ENCODE measurements around the gene PACRG. TPM values are rescaled to one million over a fixed set of nuclear protein-coding genes. Genes with fewer than 3 reads are reported as not detected.

The PACRG gene
- total and polyA plus RNA-seq, 2 of the 8 experiments (the other 6 are each of a cell fraction or from before 2014, with no cell fraction given) = 0.44 to 0.54 TPM

DNA sequence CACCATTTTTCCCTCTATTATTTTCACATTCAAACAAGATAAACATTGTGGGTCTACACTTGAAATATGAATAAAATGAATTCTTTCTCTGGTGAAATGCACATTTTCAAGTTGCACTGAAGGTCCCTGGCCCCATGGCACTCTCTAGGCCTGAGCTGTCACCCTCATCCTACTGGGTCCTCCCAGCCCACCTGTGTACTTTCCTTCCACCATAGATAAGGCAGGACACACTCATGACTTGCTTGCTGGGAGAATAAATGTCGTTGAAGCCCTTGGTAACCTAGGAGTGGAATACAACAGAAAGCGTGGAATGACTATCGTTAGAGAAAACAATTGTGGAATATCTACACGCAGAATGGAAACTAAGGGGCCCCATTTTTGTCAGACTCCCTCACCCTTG lies 585.8 kb downstream of the PACRG start (continued):
- TF ChIP-seq KDM5A (IDR thresholded peaks at IDR 0.05; ENCODE audit: low read length) = no peak
